ENCODE measurements around the gene SIK1.

DNA sequence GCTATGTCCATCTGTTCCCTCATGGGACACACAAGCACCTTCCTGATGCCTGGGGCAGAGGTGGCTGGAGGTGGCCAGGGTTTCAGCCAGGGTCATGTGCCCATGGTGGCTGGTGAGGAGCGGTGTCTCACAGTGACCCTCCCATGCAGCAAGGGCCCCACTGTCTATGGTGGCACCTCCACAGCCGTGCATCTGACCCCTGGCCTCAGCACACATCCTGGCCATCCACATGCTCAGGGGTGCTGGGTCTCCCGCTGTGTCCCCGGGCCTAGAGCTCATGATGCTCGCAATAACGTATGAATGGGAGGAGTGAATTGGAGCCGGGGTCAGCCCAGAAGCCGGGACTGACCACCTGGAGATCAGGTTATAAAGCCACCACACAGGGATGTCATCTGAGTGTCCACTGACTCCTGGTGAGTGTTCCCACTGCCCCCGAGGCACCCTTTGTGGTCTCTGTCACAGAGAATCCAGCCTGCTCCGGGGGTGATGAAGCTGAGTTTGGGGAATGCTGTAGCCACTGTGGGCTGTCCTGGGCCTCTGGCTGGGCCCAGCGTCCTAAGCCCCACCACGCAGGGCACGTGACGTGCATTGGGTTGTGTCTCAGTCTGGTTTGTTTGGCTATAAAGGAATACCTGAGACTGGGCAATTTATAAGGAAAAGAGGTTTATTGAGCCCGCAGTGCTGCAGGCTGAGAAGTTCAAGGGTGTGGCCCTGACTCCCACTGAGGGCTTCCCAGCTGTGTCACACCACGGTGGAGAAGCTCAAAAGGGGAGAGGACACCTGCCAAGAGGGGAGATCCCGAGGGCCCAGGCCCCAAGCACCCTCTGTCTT, 51.7 kb downstream of the SIK1 start:
- TF ChIP-seq, protein P1, sequence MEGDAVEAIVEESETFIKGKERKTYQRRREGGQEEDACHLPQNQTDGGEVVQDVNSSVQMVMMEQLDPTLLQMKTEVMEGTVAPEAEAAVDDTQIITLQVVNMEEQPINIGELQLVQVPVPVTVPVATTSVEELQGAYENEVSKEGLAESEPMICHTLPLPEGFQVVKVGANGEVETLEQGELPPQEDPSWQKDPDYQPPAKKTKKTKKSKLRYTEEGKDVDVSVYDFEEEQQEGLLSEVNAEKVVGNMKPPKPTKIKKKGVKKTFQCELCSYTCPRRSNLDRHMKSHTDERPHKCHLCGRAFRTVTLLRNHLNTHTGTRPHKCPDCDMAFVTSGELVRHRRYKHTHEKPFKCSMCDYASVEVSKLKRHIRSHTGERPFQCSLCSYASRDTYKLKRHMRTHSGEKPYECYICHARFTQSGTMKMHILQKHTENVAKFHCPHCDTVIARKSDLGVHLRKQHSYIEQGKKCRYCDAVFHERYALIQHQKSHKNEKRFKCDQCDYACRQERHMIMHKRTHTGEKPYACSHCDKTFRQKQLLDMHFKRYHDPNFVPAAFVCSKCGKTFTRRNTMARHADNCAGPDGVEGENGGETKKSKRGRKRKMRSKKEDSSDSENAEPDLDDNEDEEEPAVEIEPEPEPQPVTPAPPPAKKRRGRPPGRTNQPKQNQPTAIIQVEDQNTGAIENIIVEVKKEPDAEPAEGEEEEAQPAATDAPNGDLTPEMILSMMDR (conservative IDR thresholded peaks at IDR 0.05 in 1 of 2, IDR thresholded peaks at IDR 0.05 in 1 of 2; ENCODE audit: low read depth in 1 of 2, low read length in 2 of 2): no peak
- TF ChIP-seq EZH2 (IDR thresholded peaks at IDR 0.05; ENCODE audit: low read length, missing control alignments): no peak

All from fibroblast of lung (primary cell).